ENCODE measurements around the gene SOD3.

DNA sequence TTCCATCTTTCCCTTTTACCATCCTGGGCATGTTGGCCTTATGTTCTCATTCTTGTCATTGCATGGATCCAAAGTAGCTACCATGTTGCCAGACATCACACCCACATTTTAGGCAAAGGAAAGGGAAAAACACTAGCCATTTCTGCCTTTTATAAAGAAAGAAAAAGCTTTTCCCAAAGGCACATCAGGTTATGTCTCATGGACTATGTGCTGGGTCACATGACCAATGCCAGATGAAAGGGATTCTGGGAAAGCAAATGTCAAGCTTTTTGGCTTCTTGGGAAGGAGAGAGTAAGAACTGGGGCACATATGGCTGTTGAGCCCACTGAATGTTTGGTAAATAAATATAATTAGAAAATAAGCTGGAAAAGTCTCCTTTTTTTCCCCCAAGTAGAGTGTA, 4.3 kb upstream of the SOD3 start:
- TF ChIP-seq, protein P1, sequence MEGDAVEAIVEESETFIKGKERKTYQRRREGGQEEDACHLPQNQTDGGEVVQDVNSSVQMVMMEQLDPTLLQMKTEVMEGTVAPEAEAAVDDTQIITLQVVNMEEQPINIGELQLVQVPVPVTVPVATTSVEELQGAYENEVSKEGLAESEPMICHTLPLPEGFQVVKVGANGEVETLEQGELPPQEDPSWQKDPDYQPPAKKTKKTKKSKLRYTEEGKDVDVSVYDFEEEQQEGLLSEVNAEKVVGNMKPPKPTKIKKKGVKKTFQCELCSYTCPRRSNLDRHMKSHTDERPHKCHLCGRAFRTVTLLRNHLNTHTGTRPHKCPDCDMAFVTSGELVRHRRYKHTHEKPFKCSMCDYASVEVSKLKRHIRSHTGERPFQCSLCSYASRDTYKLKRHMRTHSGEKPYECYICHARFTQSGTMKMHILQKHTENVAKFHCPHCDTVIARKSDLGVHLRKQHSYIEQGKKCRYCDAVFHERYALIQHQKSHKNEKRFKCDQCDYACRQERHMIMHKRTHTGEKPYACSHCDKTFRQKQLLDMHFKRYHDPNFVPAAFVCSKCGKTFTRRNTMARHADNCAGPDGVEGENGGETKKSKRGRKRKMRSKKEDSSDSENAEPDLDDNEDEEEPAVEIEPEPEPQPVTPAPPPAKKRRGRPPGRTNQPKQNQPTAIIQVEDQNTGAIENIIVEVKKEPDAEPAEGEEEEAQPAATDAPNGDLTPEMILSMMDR (IDR thresholded peaks at IDR 0.05), result no peak
- TF ChIP-seq TCF7L2 (IDR thresholded peaks at IDR 0.05; ENCODE audit: low read depth, low read length) (no peak), POLR2AphosphoS5 (IDR thresholded peaks at IDR 0.05; ENCODE audit: low read depth, low read length) (no peak), SIN3A (IDR thresholded peaks at IDR 0.05; ENCODE audit: borderline replicate concordance, insufficient read depth, low read depth, low read length) (no peak)
- TF ChIP-seq, protein P2, sequence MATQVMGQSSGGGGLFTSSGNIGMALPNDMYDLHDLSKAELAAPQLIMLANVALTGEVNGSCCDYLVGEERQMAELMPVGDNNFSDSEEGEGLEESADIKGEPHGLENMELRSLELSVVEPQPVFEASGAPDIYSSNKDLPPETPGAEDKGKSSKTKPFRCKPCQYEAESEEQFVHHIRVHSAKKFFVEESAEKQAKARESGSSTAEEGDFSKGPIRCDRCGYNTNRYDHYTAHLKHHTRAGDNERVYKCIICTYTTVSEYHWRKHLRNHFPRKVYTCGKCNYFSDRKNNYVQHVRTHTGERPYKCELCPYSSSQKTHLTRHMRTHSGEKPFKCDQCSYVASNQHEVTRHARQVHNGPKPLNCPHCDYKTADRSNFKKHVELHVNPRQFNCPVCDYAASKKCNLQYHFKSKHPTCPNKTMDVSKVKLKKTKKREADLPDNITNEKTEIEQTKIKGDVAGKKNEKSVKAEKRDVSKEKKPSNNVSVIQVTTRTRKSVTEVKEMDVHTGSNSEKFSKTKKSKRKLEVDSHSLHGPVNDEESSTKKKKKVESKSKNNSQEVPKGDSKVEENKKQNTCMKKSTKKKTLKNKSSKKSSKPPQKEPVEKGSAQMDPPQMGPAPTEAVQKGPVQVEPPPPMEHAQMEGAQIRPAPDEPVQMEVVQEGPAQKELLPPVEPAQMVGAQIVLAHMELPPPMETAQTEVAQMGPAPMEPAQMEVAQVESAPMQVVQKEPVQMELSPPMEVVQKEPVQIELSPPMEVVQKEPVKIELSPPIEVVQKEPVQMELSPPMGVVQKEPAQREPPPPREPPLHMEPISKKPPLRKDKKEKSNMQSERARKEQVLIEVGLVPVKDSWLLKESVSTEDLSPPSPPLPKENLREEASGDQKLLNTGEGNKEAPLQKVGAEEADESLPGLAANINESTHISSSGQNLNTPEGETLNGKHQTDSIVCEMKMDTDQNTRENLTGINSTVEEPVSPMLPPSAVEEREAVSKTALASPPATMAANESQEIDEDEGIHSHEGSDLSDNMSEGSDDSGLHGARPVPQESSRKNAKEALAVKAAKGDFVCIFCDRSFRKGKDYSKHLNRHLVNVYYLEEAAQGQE (IDR thresholded peaks at IDR 0.05; ENCODE audit: insufficient read depth in 1 of 2, low read depth in 2 of 2, low read length in 1 of 2), result no peak

All from Panc1 (cell line).